B cell (primary cell): Measurements from ENCODE around the gene LEMD2.

Experiments used
- EZH2 ChIP-seq: IDR thresholded peaks from 2 replicates; pipeline ENCODE4 v1.6.1; 2012; ENCODE audit warnings: borderline replicate concordance, low read depth, mild to moderate bottlenecking, moderate library complexity, low read length; ENCODE audit not compliant: insufficient read depth, poor library complexity, severe bottlenecking
- TF ChIP-seq, protein P1 (sequence below): fragments of 200-600 bp; IDR thresholded peaks from one replicate; pipeline ENCODE4 v1.8.0; 2022; ENCODE audit warnings: antibody characterized with exemption, mild to moderate bottlenecking

DNA sequence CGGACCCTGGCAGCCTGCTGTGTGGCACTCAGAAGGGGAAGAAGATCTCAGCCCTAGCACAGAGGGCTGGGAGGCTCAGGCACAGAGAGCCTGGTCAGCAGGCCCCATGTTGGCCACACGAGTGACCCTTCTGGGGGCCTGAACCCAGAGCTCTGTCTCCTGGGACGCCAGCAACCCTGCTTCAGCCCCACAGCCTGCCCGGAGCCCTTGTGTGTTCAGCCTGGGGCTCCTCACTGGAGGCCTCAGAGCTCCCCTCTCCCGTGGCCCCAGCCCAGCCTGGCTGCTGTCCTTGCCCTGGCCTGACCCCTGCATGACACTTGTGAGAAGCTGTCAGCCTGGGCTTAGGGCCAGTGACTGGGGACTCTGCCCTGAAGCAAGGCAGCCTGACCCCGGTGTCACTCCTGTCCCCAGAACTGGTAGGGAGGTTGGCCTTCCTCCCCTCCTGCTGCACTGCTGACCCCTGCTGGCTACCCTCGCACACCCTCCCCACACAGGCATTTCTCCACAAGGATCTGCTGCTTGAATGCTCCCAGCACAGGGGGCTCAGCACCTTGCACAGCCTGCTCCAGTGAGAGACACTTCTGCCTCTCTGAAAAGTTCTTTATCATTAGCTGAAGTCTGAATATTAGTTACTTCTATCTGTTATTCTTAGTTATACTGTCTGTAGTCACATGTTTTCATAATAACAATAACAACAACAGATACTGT is 26.9 kb downstream of the LEMD2 start:
- TF ChIP-seq, protein P1, sequence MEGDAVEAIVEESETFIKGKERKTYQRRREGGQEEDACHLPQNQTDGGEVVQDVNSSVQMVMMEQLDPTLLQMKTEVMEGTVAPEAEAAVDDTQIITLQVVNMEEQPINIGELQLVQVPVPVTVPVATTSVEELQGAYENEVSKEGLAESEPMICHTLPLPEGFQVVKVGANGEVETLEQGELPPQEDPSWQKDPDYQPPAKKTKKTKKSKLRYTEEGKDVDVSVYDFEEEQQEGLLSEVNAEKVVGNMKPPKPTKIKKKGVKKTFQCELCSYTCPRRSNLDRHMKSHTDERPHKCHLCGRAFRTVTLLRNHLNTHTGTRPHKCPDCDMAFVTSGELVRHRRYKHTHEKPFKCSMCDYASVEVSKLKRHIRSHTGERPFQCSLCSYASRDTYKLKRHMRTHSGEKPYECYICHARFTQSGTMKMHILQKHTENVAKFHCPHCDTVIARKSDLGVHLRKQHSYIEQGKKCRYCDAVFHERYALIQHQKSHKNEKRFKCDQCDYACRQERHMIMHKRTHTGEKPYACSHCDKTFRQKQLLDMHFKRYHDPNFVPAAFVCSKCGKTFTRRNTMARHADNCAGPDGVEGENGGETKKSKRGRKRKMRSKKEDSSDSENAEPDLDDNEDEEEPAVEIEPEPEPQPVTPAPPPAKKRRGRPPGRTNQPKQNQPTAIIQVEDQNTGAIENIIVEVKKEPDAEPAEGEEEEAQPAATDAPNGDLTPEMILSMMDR = no peak
- no peak for TF ChIP-seq EZH2
